SK-N-MC (cell line): ENCODE results near the gene IPO7.

Experiments used
- EZH2 ChIP-seq: fragments of 200-600 bp; sonication (generic); IDR thresholded peaks from one replicate; pipeline ENCODE4 v1.6.1; 2017; ENCODE audit warnings: antibody characterized with exemption
- POLR2AphosphoS5 ChIP-seq: IDR thresholded peaks from 2 replicates; pipeline ENCODE4 v1.6.1; 2012; ENCODE audit warnings: mild to moderate bottlenecking, low read depth, low read length, borderline replicate concordance

GRCh38 chr11:9363954-9364912 is 20.2 kb upstream of the IPO7 start:
- no peak for TF ChIP-seq EZH2
- TF ChIP-seq POLR2AphosphoS5 = peak; percentile 42
